HepG2 (cell line): ENCODE results near the gene LARP4. TPM values are rescaled to one million over a fixed set of nuclear protein-coding genes. Genes with fewer than 3 reads are reported as not detected.

Experiments
- ATAC-seq: fragments of 200-7000 bp; cut with Tn5 transposase; 3 replicates; pipeline ENCODE4 v1.9.1; 2020; ENCODE audit warnings: mild to moderate bottlenecking, moderate library complexity
- BruUV-seq: library from RNA; stranded (reverse); fragments of 400-500 nt; replicated peaks from 2 replicates; lab custom pipeline; 2021; lab: Mats Ljungman, UMichigan
- CTCF ChIA-PET: fragments of 300-600 bp; formaldehyde crosslinking; extraction: SDS; loops from one replicate; lab custom pipeline; 2021; ENCODE audit warnings: low total read pairs, inconsistent platforms, low intra/inter-chr PET ratio; lab: Yijun Ruan, JAX
- POLR2A ChIA-PET: fragments of 350-600 bp; sonication (Branson Sonifier 250); formaldehyde crosslinking; loops from one replicate; lab custom pipeline; 2020; ENCODE audit warnings: antibody characterized with exemption, inconsistent platforms; lab: Yijun Ruan, JAX
- DNase-seq: peaks from one replicate; pipeline ENCODE4 v3.0.0-alpha.2; 2015; ENCODE audit warnings: low spot score
- FAIRE-seq: peaks from 3 replicates; lab custom pipeline; 2011; peaks lifted over from hg19 to GRCh38; lab: Jason Lieb, UNC
- H2AFZ ChIP-seq: one replicate; pipeline ENCODE4 v1.6.1; 2011; ENCODE audit warnings: low read length, inconsistent platforms
- H3K27ac ChIP-seq: fragments of 300-600 bp; 3 replicates; pipeline ENCODE4 v1.8.0; 2011; ENCODE audit warnings: mixed run types, mild to moderate bottlenecking, mixed read lengths, low read length, inconsistent platforms; ENCODE audit not compliant: insufficient read depth; ENCODE audit errors: extremely low read length
- H3K27me3 ChIP-seq, 2 experiments: fragments of 200-600 bp in 1 of 2; 2 replicates in 1 of 2; 3 replicates in 1 of 2; pipeline versions ENCODE4 v1.6.0 to v1.8.0; 2011; ENCODE audit warnings: low read length in 2 of 2, mild to moderate bottlenecking in 2 of 2, moderate library complexity in 2 of 2, inconsistent platforms in 1 of 2; ENCODE audit not compliant: insufficient read depth in 2 of 2, control insufficient read depth in 1 of 2
- H3K36me3 ChIP-seq, 2 experiments: fragments of 200-600 bp in 1 of 2; replicated peaks in 1 of 2; 2 replicates in 1 of 2; 3 replicates in 1 of 2; pipeline versions ENCODE4 v1.5.1 to v1.8.0; 2011; ENCODE audit warnings: low read length in 2 of 2, inconsistent platforms in 1 of 2; ENCODE audit not compliant: insufficient read depth in 2 of 2, control insufficient read depth in 1 of 2
- H3K4me1 ChIP-seq: 2 replicates; pipeline ENCODE4 v1.5.1; 2012; ENCODE audit warnings: low read length, inconsistent platforms; ENCODE audit not compliant: insufficient read depth
- H3K4me2 ChIP-seq: 2 replicates; pipeline ENCODE4 v1.6.0; 2011; ENCODE audit warnings: low read depth, low read length, inconsistent platforms
- H3K4me3 ChIP-seq, 3 experiments: fragments of 200-600 bp in 1 of 3; sonication (generic), shearing (Covaris generic) in 1 of 3; replicated peaks in 1 of 3; 2 replicates each; pipeline ENCODE4 v1.5.1; 2011 to 2016; ENCODE audit warnings: low read length in 3 of 3, inconsistent platforms in 2 of 3, low read depth in 2 of 3, mild to moderate bottlenecking in 2 of 3, control low read depth in 1 of 3, mixed read lengths in 1 of 3; ENCODE audit not compliant: insufficient read depth in 1 of 3
- H3K79me2 ChIP-seq: one replicate; pipeline ENCODE4 v1.6.1; 2011; ENCODE audit warnings: low read length, inconsistent platforms; ENCODE audit not compliant: insufficient read depth
- H3K9ac ChIP-seq: 2 replicates; pipeline ENCODE4 v1.6.0; 2011; ENCODE audit warnings: mild to moderate bottlenecking, low read depth, low read length, inconsistent platforms; ENCODE audit not compliant: insufficient read depth
- H3K9me3 ChIP-seq: 2 replicates; pipeline ENCODE4 v1.5.1; 2012; ENCODE audit warnings: mild to moderate bottlenecking, low read length
- H4K20me1 ChIP-seq: 2 replicates; pipeline ENCODE4 v1.6.0; 2011; ENCODE audit warnings: inconsistent platforms, mild to moderate bottlenecking, low read length, moderate library complexity; ENCODE audit not compliant: insufficient read depth
- FOSL2 ChIP-seq: sonication (generic); formaldehyde crosslinking; IDR thresholded peaks from 2 replicates; pipeline ENCODE4 v1.4.0; 2020; ENCODE audit warnings: missing genetic modification reagents
- KLF16 ChIP-seq, 2 experiments: sonication (generic) in 1 of 2; formaldehyde crosslinking in 1 of 2; IDR thresholded peaks; 2 replicates each; pipeline versions ENCODE4 v1.6.1 to v1.8.0; 2016 to 2023; ENCODE audit warnings: missing genetic modification reagents in 2 of 2, missing compliant biosample characterization in 1 of 2
- MED13 ChIP-seq: sonication (generic); formaldehyde crosslinking; IDR thresholded peaks from 2 replicates; pipeline ENCODE4 v1.5.0; 2020; ENCODE audit warnings: missing genetic modification reagents
- PPARG ChIP-seq: conservative IDR thresholded peaks from 2 replicates; pipeline ENCODE4 v1.6.1; 2016; ENCODE audit warnings: missing biosample characterization, missing genetic modification reagents
- TERF1 ChIP-seq: sonication (generic); formaldehyde crosslinking; IDR thresholded peaks from 2 replicates; pipeline ENCODE4 v1.8.0; 2022; ENCODE audit warnings: mild to moderate bottlenecking, missing genetic modification reagents, moderate library complexity
- THAP7 ChIP-seq: sonication (generic); formaldehyde crosslinking; IDR thresholded peaks from 2 replicates; pipeline ENCODE4 v1.8.1; 2023; ENCODE audit warnings: mild to moderate bottlenecking, missing genetic modification reagents
- ZNF30 ChIP-seq: sonication (generic); formaldehyde crosslinking; IDR thresholded peaks from 2 replicates; pipeline ENCODE4 v1.5.0; 2020; ENCODE audit warnings: mild to moderate bottlenecking, missing genetic modification reagents
- ZNF660 ChIP-seq: sonication (generic); formaldehyde crosslinking; IDR thresholded peaks from 2 replicates; pipeline ENCODE4 v1.5.1; 2020; ENCODE audit warnings: mild to moderate bottlenecking, low read depth, missing genetic modification reagents, borderline replicate concordance
- ZNF790 ChIP-seq: sonication (generic); formaldehyde crosslinking; IDR thresholded peaks from 2 replicates; pipeline ENCODE4 v1.8.0; 2022; ENCODE audit warnings: missing genetic modification reagents, mild to moderate bottlenecking, borderline replicate concordance
- WGBS: methylation state at CpG from one replicate; pipeline ENCODE4 v1.1.6; 2017; ENCODE audit warnings: low lambda C conversion rate; 5-methylcytosine and 5-hydroxymethylcytosine counted together
- in situ Hi-C: cut with HindIII; loops from 2 replicates; pipeline ENCODE4 v1.10.0; 2017; ENCODE audit warnings: low pct_unique_long_range_greater_than_20kb; ENCODE audit not compliant: extremely low pct_ligation_motif_present
- intact Hi-C: fragments of 100-400 bp; cut with micrococcal nuclease; formaldehyde crosslinking; loops from one replicate; pipeline ENCODE4 v1.10.0; 2022; ENCODE audit not compliant: unreplicated experiment
- polyA plus RNA-seq, 8 experiments: library from polyadenylated mRNA; depleted of rRNA in 3 of 8; stranded (reverse) in 7 of 8; unstranded in 1 of 8; fragments of >200 nt; fragmentation: Illumina TruSeq in 4 of 8; extraction: Trizol in 4 of 8; gene quantifications; 2 replicates each; pipeline versions ENCODE4 v1.2.1 to v1.2.3, GENCODE V29; 2011 to 2016; ENCODE audit warnings: low read depth in 4 of 8, missing spikeins in 1 of 8, mixed read lengths in 1 of 8; ENCODE audit not compliant: insufficient read depth in 1 of 8
- total RNA-seq, 5 experiments: library from RNA; depleted of rRNA; stranded (reverse); fragments of >200 nt; fragmentation: Illumina TruSeq; extraction: Trizol; gene quantifications; 2 replicates each; pipeline ENCODE4 v1.2.3, GENCODE V29; 2016; ENCODE audit warnings: low read depth in 1 of 5
- TF ChIP-seq, protein P1 (sequence below): IDR thresholded peaks from 2 replicates; pipeline ENCODE4 v1.6.1; 2016; ENCODE audit warnings: mild to moderate bottlenecking, missing biosample characterization, missing genetic modification reagents

Gene LARP4
- total and polyA plus RNA-seq, 2 of the 13 experiments (the other 11 are each of a cell fraction or from before 2014, with no cell fraction given) = 16.4 to 42.7 TPM

DNA sequence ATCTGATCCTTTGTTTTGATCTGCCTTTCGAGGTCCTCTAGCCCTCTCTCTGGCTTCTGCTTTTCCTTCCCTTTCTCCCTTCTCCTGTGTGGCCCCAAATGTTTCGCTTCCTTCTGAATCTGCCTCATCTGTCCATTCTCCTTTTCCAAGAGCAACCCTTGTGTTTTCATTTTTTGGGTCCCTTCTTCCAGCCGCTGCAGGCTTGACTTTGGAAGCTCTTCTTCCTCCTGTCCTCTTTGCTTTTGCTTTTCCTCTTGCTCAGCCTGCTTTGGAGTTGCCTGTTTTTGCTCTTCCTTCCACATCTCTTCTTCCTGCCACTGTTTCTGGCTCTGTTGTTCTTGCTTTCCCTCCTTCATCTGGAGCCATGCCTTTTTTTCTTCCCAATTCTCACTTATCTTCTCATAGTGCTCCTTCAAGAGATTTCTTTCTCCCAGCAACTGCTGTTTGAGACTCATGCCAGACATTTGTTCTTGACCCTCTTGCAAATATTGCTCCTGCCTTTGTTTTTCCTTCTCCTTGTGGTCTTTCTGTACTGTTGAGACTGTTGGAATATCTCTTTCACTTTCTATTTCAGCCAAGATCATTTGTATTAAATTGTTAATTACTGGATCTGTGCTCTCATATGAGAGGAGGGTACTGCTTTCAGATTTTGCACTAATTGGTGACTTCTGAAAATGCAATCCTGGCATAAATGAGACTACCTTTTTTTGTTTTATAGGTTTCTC is 46.7 kb upstream of the LARP4 start (continued):
- TF ChIP-seq THAP7 (CRISPR knock-in tag) (no peak), ZNF30 (no peak), MED13 (CRISPR knock-in tag) (no peak), KLF16 (CRISPR knock-in tag; IDR thresholded peaks at IDR 0.05) (no peak)
- TF ChIP-seq, all 625 proteins: peak for 0

DNA sequence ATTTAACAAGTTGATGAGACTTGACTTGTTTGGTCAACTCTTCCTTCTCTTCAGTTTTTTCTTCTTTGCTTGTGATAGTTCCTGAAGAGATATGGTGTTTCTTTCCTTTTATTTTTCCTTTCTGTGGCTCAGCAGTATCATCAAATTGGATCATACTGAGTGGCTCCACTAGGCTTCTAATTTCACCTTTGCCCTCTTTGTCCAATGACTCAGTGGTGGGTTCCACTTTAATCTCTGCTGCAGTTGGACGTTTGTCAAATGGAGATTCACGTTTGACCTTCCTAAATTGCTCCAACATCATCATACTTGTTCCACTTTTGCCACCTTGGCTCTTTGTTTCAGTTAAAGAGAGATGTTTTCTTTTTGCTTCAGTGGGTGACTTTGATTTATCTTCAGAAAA is 45.8 kb upstream of the LARP4 start:
- WGBS = 2% methylated on average over 2 of the region's 2 CpGs
- in situ Hi-C loops (no loop called here), intact Hi-C loops (loop anchor here (1.0 kb wide), 1 partner anchor 24 kb away; no protein-coding TSS in a partner anchor)
- no peak overlapping the region for H2AFZ ChIP-seq
- H4K20me1 ChIP-seq = no peaks in the 10 kb centered on the region
- no peak overlapping the region for H3K9ac ChIP-seq
- ChIA-PET CTCF (no interaction called here), POLR2A (no interaction called here)
- DNase-seq (no peak), ATAC-seq (no peak), FAIRE-seq (no peak)
- no peaks in the 10 kb centered on the region for H3K79me2 ChIP-seq
- no TSS peak for BruUV-seq
- H3K4me1 ChIP-seq = peaks cover 26% of the 10 kb centered on the region
- H3K36me3 ChIP-seq = no peaks in the 10 kb centered on the region
- 0 out of 2 replicates have a peak, but pooled peaks have one; percentile 21 for TF ChIP-seq PPARG (CRISPR knock-in tag)
- TF ChIP-seq ZNF790 (CRISPR knock-in tag) = no peak
- TF ChIP-seq ZNF660 (CRISPR knock-in tag) = no peak
- 0 out of 2 replicates have a peak, but pooled peaks have one; percentile 20 for TF ChIP-seq FOSL2 (CRISPR knock-in tag)
- TF ChIP-seq, protein P1, sequence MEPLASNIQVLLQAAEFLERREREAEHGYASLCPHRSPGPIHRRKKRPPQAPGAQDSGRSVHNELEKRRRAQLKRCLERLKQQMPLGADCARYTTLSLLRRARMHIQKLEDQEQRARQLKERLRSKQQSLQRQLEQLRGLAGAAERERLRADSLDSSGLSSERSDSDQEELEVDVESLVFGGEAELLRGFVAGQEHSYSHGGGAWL (CRISPR knock-in tag) = no peak
- TF ChIP-seq TERF1 (CRISPR knock-in tag) = no peak
- H3K9me3 ChIP-seq = no peaks in the 10 kb centered on the region
- no peaks in the 10 kb centered on the region for H3K27me3 ChIP-seq
- no peak overlapping the region for H3K27ac ChIP-seq
- no peak overlapping the region for H3K4me2 ChIP-seq
- H3K4me3 ChIP-seq = no peak overlapping the region
